Ishikawa (cell line): ENCODE data around the gene RIPK1.

ENCODE experiments used
- CEBPB ChIP-seq: IDR thresholded peaks from 2 replicates; pipeline ENCODE4 v1.6.1; 2012
- CREB1 ChIP-seq: IDR thresholded peaks from 2 replicates; pipeline ENCODE4 v1.6.1; 2012; ENCODE audit warnings: low read depth
- EGR1 ChIP-seq: IDR thresholded peaks from 2 replicates; pipeline ENCODE4 v1.6.1; 2012
- EP300 ChIP-seq: IDR thresholded peaks from 2 replicates; pipeline ENCODE4 v1.6.1; 2012; ENCODE audit warnings: borderline replicate concordance
- FOXM1 ChIP-seq: IDR thresholded peaks from 2 replicates; pipeline ENCODE4 v1.6.1; 2012; ENCODE audit warnings: low read depth, borderline replicate concordance
- MAX ChIP-seq: IDR thresholded peaks from 2 replicates; pipeline ENCODE4 v1.6.1; 2012
- NFIC ChIP-seq: IDR thresholded peaks from 2 replicates; pipeline ENCODE4 v1.6.1; 2012
- RAD21 ChIP-seq: IDR thresholded peaks from 2 replicates; pipeline ENCODE4 v1.6.1; 2012; ENCODE audit warnings: low read depth
- TAF1 ChIP-seq: IDR thresholded peaks from 2 replicates; pipeline ENCODE4 v1.6.1; 2012; ENCODE audit warnings: low read depth, mild to moderate bottlenecking
- TCF12 ChIP-seq: IDR thresholded peaks from 2 replicates; pipeline ENCODE4 v1.6.1; 2012; ENCODE audit warnings: low read depth
- TEAD4 ChIP-seq: IDR thresholded peaks from 2 replicates; pipeline ENCODE4 v1.6.1; 2012
- USF1 ChIP-seq: IDR thresholded peaks from 2 replicates; pipeline ENCODE4 v1.6.1; 2012
- YY1 ChIP-seq: IDR thresholded peaks from 2 replicates; pipeline ENCODE4 v1.6.1; 2012; ENCODE audit warnings: low read depth
- ZBTB7A ChIP-seq: IDR thresholded peaks from 2 replicates; pipeline ENCODE4 v1.6.1; 2012; ENCODE audit warnings: low read depth
- TF ChIP-seq, protein P1 (sequence below): IDR thresholded peaks from 2 replicates; pipeline ENCODE4 v1.6.1; 2012; ENCODE audit warnings: low read depth, mild to moderate bottlenecking

RIPK1 gene

DNA sequence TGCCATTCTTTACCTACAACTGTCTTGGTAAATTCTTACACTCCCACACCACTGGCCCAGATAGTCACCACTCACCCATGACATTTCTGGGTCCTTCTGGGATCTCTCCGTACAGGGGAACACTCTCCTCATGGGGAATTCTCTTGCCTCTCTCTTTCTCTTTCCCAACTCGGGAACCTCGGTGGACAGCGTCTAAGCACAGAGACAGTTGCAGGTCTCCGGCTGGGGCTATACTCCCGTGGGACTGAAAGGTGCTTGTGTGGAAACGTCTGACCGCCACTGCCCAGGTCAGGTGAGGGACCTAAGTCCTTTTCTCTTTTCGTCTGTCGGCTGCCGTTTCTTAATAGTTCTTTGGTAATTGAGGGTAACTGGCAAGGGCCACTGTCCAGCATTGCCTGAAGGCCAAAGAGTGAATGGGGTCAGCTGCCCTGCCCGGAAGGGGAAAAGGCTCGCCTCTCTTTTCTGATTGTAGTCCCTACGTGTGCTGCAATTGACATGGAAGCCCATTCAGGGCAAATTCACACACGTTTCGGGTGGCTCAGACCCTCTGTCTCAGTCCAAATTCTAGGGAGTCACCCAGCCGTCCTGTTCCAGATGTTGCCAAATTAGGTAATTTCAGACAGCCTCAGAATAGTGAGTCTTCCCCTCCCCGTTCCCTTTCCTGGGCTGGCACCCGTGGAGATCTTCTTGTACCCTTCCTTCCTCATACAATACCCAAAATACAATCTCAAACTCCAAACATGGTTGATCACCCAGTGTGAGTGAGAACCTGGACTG, 31.2 kb upstream of the RIPK1 start:
- TF ChIP-seq, protein P1, sequence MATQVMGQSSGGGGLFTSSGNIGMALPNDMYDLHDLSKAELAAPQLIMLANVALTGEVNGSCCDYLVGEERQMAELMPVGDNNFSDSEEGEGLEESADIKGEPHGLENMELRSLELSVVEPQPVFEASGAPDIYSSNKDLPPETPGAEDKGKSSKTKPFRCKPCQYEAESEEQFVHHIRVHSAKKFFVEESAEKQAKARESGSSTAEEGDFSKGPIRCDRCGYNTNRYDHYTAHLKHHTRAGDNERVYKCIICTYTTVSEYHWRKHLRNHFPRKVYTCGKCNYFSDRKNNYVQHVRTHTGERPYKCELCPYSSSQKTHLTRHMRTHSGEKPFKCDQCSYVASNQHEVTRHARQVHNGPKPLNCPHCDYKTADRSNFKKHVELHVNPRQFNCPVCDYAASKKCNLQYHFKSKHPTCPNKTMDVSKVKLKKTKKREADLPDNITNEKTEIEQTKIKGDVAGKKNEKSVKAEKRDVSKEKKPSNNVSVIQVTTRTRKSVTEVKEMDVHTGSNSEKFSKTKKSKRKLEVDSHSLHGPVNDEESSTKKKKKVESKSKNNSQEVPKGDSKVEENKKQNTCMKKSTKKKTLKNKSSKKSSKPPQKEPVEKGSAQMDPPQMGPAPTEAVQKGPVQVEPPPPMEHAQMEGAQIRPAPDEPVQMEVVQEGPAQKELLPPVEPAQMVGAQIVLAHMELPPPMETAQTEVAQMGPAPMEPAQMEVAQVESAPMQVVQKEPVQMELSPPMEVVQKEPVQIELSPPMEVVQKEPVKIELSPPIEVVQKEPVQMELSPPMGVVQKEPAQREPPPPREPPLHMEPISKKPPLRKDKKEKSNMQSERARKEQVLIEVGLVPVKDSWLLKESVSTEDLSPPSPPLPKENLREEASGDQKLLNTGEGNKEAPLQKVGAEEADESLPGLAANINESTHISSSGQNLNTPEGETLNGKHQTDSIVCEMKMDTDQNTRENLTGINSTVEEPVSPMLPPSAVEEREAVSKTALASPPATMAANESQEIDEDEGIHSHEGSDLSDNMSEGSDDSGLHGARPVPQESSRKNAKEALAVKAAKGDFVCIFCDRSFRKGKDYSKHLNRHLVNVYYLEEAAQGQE: peak; percentile 27; the same call in 1 of the 2 replicates
- no peak for TF ChIP-seq EGR1

- TF ChIP-seq, protein P1: no peak
- TF ChIP-seq TCF12 (no peak), RAD21 (no peak), ZBTB7A (no peak), YY1 (no peak), EP300 (no peak), EGR1 (no peak), TAF1 (no peak), CREB1 (no peak), MAX (no peak), FOXM1 (no peak), USF1 (no peak), TEAD4 (no peak), NFIC (no peak), CEBPB (no peak)
Observed at GRCh38 chr6:3037638-3038365, 30.5 kb upstream of the RIPK1 start.

DNA sequence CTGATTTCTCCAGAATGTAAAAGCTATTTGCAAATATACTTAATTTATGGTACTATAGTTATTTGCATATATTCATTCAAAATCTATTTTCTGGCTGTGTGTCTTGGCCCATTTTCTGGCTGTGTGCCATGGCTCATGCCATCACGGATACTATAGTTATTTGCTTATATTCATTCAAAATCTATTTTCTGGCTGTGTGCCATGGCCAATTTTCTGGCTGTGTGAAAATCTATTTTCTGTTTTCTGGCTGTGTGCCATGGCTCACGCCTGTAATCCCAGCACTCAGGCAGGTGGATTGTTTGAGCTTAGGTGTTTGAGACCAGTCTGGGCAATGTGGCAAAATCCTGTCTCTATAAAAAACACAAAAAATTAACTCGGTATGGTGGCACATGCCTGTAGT, 28.9 kb upstream of the RIPK1 start:
- no peak for TF ChIP-seq ZBTB7A
- peak; percentile 76 for TF ChIP-seq TCF12
- TF ChIP-seq USF1: no peak
- TF ChIP-seq TEAD4: peak; percentile 38; the same call in 1 of the 2 replicates
- TF ChIP-seq, protein P1: no peak
- peak; percentile 98 for TF ChIP-seq NFIC
- no peak for TF ChIP-seq TAF1
- no peak for TF ChIP-seq FOXM1
- TF ChIP-seq EGR1: no peak
- TF ChIP-seq MAX: no peak
- peak; percentile 36; the same call in 1 of the 2 replicates for TF ChIP-seq EP300

DNA sequence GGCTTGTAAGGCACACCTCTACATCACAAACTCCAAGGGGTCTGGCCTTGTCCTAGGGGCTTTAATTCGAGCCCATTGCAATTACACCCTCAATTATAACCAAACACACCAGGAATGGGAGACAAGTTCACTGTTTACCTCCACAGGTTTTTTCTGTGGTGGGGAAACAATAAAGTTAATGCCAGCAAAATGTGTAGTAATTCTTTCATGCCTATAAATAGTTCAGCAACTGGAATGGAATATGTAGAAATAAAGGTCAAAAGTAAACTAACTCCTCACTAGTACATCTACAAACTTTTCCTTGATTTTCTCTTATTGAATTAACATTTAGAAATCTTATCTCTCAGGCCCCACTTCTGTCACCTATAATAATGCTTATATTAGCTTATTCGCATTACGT, 27.1 kb upstream of the RIPK1 start:
- TF ChIP-seq TEAD4 (no peak), YY1 (no peak), RAD21 (no peak), TAF1 (no peak), EGR1 (no peak), ZBTB7A (no peak), TCF12 (no peak), FOXM1 (no peak), CREB1 (no peak), EP300 (no peak)
- TF ChIP-seq, protein P1: no peak
